Breast epithelium (tissue), 4 donors: ENCODE measurements around the gene PRKCE. TPM values are rescaled to one million over a fixed set of nuclear protein-coding genes. Genes with fewer than 3 reads are reported as not detected.

ENCODE experiments used
- DNase-seq, 2 donors: peaks; one replicate each; pipeline ENCODE4 v3.0.0-alpha.2; 2019; ENCODE audit warnings: low spot score in 2 of 2
- H3K27ac ChIP-seq, 2 donors: fragments of 200-600 bp; sonication (generic) in 1 of 2; one replicate each; pipeline ENCODE4 v1.5.1; 2016 to 2019; ENCODE audit warnings: mild to moderate bottlenecking in 1 of 2
- H3K27me3 ChIP-seq, 2 donors: fragments of 200-600 bp; sonication (generic) in 1 of 2; one replicate each; pipeline versions ENCODE4 v1.5.1 to v1.6.0; 2017 to 2019; ENCODE audit warnings: control low read depth in 1 of 2, mild to moderate bottlenecking in 1 of 2
- H3K36me3 ChIP-seq: fragments of 200-600 bp; one replicate; pipeline ENCODE4 v1.5.1; 2019
- H3K4me1 ChIP-seq, 2 donors: fragments of 200-600 bp; sonication (generic); one replicate each; pipeline ENCODE4 v1.5.1; 2016 to 2019; ENCODE audit warnings: control low read depth in 1 of 2
- H3K4me3 ChIP-seq, 3 donors: fragments of 200-600 bp; sonication (generic); 1 replicate in 2 of 3; 2 replicates in 1 of 3; pipeline ENCODE4 v1.5.1; 2016 to 2019; ENCODE audit warnings: mild to moderate bottlenecking in 3 of 3, moderate library complexity in 2 of 3
- H3K9me3 ChIP-seq, 2 donors: fragments of 200-600 bp; sonication (generic) in 1 of 2; one replicate each; pipeline ENCODE4 v1.5.1; 2016 to 2019; ENCODE audit warnings: control low read depth in 1 of 2
- POLR2A ChIP-seq: fragments of 450-650 bp; IDR thresholded peaks from one replicate; pipeline ENCODE4 v1.6.1; 2016; ENCODE audit warnings: antibody characterized with exemption, mild to moderate bottlenecking, moderate library complexity
- POLR2AphosphoS5 ChIP-seq, 3 donors: sonication (generic); formaldehyde crosslinking; IDR thresholded peaks; one replicate each; pipeline ENCODE4 v1.6.1; 2017; ENCODE audit warnings: antibody characterized with exemption in 3 of 3
- intact Hi-C: fragments of 100-400 bp; cut with DNase I; formaldehyde crosslinking; loops from one replicate; pipeline ENCODE4 v1.15.1; 2023; ENCODE audit warnings: low total_unique reads
- total RNA-seq, 3 donors: library from RNA; depleted of rRNA; stranded (reverse); fragments of >200 nt; gene quantifications; one replicate each; pipeline ENCODE4 v1.1.0, GENCODE V29; 2016
- TF ChIP-seq, protein P1 (sequence below), 3 donors: fragments of 450-650 bp; IDR thresholded peaks; one replicate each; pipeline ENCODE4 v1.5.1; 2016 to 2017; ENCODE audit warnings: antibody characterized with exemption in 3 of 3, mild to moderate bottlenecking in 3 of 3, moderate library complexity in 3 of 3

The PRKCE gene
- total RNA-seq, 3 donors from 2014 or later, result 20.6 to 34.0 (median 23.6) TPM

DNA sequence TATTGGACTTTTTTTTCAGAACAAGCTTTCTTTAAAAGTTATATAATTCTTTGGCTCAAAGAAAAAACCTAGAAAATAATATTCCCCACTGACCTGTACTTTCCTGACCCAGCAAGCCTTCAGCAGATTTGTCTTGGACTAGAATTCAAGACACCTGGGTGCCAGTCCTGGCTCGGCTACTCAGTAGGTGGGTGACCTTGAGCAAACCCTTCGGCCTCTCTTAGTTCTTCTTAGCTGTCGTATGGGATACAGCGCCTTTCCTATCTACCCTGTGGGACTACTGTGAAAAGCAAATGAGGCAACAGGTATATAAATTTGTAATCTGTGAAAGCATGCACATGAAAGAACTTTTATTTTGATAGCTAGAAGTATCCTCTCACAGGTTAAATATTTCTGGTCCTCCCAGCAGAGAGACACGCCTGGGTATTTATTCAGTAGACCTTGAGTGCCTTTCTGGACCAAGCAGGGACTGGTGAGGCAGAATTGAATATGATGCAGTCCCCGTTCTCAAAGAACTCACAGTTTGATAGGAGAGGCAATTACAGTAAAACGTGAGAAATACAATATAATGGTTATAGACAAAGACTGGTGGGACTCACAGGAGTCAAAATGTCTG is 576.3 kb downstream of the PRKCE start:
- Histone ChIP-seq H3K4me3 (no peak overlapping the region), H3K4me1 (no peaks in the 10 kb centered on the region), H3K9me3 (no peaks in the 10 kb centered on the region), H3K27ac (no peak overlapping the region), H3K36me3 (no peaks in the 10 kb centered on the region), H3K27me3 (no peaks in the 10 kb centered on the region)
- no peak for DNase-seq
- intact Hi-C loops, result no loop called here
- TF ChIP-seq, protein P1, sequence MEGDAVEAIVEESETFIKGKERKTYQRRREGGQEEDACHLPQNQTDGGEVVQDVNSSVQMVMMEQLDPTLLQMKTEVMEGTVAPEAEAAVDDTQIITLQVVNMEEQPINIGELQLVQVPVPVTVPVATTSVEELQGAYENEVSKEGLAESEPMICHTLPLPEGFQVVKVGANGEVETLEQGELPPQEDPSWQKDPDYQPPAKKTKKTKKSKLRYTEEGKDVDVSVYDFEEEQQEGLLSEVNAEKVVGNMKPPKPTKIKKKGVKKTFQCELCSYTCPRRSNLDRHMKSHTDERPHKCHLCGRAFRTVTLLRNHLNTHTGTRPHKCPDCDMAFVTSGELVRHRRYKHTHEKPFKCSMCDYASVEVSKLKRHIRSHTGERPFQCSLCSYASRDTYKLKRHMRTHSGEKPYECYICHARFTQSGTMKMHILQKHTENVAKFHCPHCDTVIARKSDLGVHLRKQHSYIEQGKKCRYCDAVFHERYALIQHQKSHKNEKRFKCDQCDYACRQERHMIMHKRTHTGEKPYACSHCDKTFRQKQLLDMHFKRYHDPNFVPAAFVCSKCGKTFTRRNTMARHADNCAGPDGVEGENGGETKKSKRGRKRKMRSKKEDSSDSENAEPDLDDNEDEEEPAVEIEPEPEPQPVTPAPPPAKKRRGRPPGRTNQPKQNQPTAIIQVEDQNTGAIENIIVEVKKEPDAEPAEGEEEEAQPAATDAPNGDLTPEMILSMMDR (IDR thresholded peaks at IDR 0.05), result no peak
- TF ChIP-seq POLR2A (no peak), POLR2AphosphoS5 (IDR thresholded peaks at IDR 0.05) (no peak)

DNA sequence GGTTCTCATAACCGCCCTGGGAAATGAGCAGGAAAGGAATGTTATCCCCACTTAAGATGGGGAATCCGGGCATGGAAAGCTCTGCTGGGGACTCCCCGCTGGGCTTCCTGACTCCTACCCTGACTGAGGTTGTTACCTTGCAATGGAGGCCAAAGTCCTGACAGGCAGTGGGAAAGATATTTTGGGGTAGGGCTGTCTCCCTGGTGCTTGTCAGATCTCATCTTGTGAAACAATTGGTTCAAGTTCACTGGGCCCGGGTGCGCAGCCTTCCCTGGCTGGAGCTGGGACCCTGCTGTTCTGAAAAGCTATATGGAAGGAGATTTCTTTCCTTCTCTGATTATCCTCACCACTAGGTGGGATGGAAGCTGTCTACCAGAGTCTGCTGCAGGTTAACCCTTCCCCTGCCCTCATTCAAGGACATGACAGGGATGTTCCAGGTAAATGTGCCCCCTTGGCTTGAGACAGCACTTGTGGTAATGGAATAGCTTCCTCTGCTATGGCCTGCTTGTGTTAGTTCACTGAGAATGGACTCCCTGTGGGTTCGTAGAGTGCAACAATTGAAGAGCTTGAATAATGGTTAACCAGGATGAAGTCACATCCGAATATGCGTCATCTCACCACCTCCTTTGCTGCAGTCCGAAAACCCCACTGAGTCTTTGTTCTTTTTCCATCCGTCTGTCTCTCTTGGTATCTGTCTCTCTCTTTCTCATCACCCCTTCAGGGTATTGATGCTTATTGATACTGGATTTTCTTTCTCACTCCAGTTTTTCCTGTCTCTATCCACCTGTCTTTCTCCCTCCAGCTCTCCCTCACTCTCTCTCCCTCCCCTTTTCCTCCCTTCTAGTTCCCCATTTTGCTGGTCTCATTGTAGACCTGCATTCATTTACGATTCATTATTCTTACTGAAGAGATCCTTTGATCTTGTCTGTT is 577.9 kb downstream of the PRKCE start:
- TF ChIP-seq POLR2A, result no peak
- TF ChIP-seq, protein P1 (IDR thresholded peaks at IDR 0.05), result no peak
- no peak for TF ChIP-seq POLR2AphosphoS5 (IDR thresholded peaks at IDR 0.05)
- Histone ChIP-seq H3K4me1 (no peaks in the 10 kb centered on the region), H3K27ac (no peak overlapping the region), H3K4me3 (no peak overlapping the region), H3K27me3 (no peaks in the 10 kb centered on the region), H3K9me3 (no peaks in the 10 kb centered on the region), H3K36me3 (no peaks in the 10 kb centered on the region)
- intact Hi-C loops, result no loop called here
- DNase-seq, result no peak

GRCh38 chr2:46230115-46230571 is 578.7 kb downstream of the PRKCE start:
- TF ChIP-seq, protein P1 (IDR thresholded peaks at IDR 0.05), result no peak
- TF ChIP-seq POLR2A (no peak), POLR2AphosphoS5 (IDR thresholded peaks at IDR 0.05) (no peak)
- intact Hi-C loops, result no loop called here
- no peak for DNase-seq
- no peak overlapping the region for H3K4me3 ChIP-seq
- no peaks in the 10 kb centered on the region for H3K9me3 ChIP-seq
- H3K27ac ChIP-seq, result no peak overlapping the region
- H3K36me3 ChIP-seq, result no peaks in the 10 kb centered on the region
- H3K27me3 ChIP-seq, result no peaks in the 10 kb centered on the region
- no peaks in the 10 kb centered on the region for H3K4me1 ChIP-seq

DNA sequence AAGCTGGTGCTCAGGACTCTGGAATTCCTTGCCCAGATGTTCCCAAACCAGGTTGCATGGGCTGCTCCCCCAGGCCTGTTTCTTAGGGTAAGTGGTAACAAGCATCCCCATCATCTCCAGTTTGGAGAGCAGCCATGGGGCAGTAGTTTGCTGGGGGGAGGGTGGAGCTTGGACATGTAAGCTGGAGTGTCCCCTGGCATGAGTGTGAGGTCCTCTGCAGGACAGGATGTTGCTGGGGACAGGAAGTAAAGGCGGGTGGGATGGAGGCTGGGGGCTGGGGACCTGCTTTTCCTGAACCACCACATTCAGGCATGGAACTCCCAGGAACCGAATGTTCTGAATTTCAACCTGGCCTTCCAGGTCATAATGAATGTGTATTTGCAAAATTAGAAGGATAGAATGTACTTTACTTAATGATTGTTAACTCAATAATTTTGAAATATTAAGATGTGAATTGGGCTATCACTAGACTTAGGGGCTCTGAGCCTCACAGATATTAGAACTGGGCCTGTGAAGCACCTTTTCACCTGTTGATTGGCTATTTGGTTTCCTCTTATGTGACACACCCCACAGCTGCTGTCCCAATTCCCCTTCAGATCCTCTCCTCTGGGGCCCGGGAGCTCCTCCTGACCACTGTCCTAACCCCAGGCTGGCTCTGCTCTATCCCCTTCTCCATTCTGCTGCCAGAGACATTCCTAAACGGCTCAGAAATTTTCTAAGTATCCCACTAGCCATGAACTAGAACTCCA is 579.4 kb downstream of the PRKCE start:
- TF ChIP-seq POLR2AphosphoS5 (IDR thresholded peaks at IDR 0.05) (no peak), POLR2A (no peak)
- TF ChIP-seq, protein P1 (IDR thresholded peaks at IDR 0.05), result no peak
- no peak overlapping the region for H3K4me3 ChIP-seq
- H3K27me3 ChIP-seq, result no peaks in the 10 kb centered on the region
- DNase-seq, result no peak
- no peak overlapping the region for H3K27ac ChIP-seq
- intact Hi-C loops, result no loop called here
- H3K36me3 ChIP-seq, result no peaks in the 10 kb centered on the region
- no peaks in the 10 kb centered on the region for H3K9me3 ChIP-seq
- no peaks in the 10 kb centered on the region for H3K4me1 ChIP-seq
